NT2/D1 (cell line): ENCODE data around the gene BIN1.

ENCODE experiments used
- SUZ12 ChIP-seq: IDR thresholded peaks from 2 replicates; pipeline ENCODE4 v1.6.1; 2011; ENCODE audit not compliant: insufficient read length, insufficient read depth; ENCODE audit errors: extremely low read depth
- ZNF274 ChIP-seq: IDR thresholded peaks from 2 replicates; pipeline ENCODE4 v1.6.1; 2011; ENCODE audit warnings: mild to moderate bottlenecking, low read depth, low read length

DNA sequence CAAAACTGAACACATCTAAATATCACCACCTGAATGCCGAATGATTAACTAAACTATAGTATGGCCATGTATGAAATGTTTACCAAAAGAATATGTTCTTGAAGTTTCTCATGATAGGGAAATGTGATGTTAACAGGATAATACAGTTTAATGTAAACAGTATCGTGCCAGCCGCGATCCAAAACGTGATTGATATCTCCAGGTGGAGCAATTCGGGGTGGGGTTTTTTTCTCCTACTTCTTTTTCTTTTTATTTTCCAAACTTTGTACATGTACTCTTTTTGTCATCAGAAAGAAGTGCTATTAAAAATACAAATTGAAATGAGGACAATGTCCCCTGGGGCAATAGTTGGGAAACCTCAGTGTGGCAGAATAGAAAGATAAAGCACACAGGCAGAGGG is 4.0 kb upstream of the BIN1 start:
- no peak for TF ChIP-seq SUZ12
- no peak for TF ChIP-seq ZNF274
